Measurements from ENCODE around the gene ACADSB.

ACADSB gene

GRCh38 chr10:123103944-123104343, 95.1 kb downstream of the ACADSB start:
- DNase-seq: no peak

Data from activated effector memory CD4-positive, alpha-beta T cell treated with Interleukin-2 at 50 U/mL for 16 hours (primary cell).